GM21825 (cell line): ENCODE data around the gene SLC12A5.

Source experiments
- ATAC-seq: cut with Tn5 transposase; IDR thresholded peaks from one replicate; pipeline ENCODE4 v1.9.1; 2021; ENCODE audit warnings: mild to moderate bottlenecking, moderate library complexity; ENCODE audit not compliant: unreplicated experiment

The SLC12A5 gene

DNA sequence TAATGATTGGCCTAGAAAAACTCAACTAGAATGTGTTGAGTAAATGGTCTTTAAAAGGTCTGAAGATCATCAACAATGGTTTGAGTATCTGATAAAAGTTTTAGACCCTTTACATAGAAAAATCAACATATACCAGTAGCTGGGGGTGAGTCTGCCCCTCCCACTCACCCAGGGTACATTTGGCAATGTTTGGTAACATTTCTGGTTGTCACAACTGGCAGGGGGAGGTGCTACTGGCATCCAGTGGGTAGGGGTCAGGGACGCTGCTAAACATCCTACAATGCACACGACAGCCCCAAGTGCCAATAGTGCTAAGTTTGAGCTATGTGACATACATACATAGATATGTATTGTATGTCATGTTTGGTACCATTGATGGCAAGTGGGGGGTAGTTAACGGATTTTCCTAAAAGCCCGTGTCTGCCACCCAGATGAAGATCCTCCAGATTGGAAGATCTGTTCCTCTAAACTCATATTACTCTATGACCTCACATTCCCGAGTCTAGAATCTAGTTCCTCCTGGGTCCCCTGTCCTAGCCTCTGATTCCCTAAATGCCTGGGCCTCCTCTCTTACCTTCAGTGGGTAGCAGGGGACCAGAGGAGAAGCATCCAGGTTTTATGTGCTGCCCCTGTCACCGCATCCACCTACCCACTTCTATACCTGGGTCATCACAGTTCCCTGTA lies 22.9 kb upstream of the SLC12A5 start:
- no peak for ATAC-seq

DNA sequence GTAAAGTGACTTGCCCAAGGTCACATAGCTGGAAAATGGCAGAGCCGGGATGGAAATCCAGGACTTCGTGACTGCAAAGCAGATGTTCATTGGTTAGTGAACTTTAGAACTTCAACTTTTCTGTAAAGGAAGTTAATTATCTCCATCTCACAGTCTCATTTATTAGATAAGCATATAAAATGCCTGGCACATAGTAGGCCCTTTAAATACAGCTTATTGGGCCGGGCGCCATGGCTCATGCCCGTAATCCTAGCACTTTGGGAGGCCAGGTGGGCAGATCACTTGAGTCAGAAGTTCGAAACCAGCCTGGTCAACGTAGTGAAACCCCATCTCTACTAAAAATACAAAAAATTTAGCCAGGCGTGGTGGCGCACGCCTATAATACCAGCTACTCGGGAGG lies 22.1 kb upstream of the SLC12A5 start:
- ATAC-seq: no peak

DNA sequence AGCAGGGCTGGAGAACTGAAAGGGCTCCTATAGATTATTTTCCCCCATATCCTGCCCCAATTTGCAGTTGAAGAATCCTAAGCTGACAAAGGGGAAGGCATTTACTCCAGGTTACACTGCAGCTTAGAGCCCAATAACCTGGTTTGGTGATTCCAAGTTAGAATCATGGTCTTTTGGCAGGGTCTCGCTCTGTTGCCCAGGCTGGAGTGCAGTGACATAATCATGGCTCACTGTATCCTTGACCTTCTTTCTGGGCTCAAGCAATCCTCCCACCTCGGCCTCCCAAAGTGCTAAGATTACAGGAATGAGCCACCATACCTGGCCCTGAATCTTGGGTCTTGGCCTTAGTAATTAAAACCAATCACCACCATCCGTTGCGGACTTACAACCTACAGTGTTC lies 21.3 kb upstream of the SLC12A5 start:
- ATAC-seq: no peak

DNA sequence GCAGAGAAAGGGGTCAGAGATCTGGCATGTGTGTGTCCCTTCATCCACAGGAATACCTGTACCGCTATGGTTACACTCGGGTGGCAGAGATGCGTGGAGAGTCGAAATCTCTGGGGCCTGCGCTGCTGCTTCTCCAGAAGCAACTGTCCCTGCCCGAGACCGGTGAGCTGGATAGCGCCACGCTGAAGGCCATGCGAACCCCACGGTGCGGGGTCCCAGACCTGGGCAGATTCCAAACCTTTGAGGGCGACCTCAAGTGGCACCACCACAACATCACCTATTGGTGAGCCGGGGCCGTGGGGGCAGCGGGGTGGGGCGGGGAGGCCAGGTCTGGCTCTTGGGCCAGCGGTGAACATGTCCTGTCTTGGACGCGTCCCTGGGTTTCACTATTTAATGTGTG lies 19.2 kb upstream of the SLC12A5 start:
- ATAC-seq: no peak

- no peak for ATAC-seq
Measured at GRCh38 chr20:46010491-46011391, 18.3 kb upstream of the SLC12A5 start.

- ATAC-seq: no peak
Measured at GRCh38 chr20:46011631-46012482, 17.2 kb upstream of the SLC12A5 start.

DNA sequence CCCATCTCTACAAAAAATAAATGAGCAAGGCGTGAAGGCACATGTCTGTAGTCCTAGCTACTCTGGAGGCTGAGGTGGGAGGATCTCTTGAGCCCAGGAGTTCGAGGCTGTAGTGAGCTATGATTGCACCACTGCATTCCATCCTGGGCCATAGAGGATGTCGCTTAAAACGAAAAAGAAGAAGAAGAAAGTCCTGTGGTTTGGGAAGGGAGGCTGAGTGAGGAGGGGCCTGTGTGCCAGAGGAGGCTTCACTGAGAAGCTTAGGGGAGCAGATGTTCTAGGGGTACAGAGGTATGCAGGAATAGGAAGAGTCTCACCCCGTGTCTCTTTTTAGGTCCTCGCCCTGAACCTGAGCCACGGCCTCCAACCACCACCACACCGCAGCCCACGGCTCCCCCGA lies 16.1 kb upstream of the SLC12A5 start:
- ATAC-seq: no peak

GRCh38 chr20:46013322-46013828 lies 15.6 kb upstream of the SLC12A5 start:
- no peak for ATAC-seq

GRCh38 chr20:46013829-46014516 lies 15.0 kb upstream of the SLC12A5 start:
- peak; percentile 66 for ATAC-seq

- ATAC-seq: no peak
Measured at GRCh38 chr20:46014517-46015396, 14.3 kb upstream of the SLC12A5 start.

DNA sequence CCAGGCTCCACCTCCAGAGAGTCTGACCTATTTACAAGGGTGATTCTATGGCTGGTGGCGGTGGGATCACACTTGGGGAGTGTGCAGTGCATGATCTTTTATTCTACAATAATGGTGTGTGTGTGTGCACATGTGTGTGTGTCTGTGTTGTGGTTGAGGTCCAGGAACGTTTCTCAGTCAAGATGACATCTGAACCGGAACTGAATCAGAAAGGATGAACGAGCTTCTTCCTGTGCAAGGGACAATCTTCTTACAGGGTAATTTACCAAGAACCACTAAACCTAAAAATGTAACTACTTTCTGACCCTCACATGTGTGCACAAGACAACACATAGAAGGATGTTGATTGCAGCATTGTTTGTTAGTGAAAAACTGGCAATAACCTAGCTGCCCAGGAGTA lies 11.7 kb upstream of the SLC12A5 start:
- ATAC-seq: no peak

DNA sequence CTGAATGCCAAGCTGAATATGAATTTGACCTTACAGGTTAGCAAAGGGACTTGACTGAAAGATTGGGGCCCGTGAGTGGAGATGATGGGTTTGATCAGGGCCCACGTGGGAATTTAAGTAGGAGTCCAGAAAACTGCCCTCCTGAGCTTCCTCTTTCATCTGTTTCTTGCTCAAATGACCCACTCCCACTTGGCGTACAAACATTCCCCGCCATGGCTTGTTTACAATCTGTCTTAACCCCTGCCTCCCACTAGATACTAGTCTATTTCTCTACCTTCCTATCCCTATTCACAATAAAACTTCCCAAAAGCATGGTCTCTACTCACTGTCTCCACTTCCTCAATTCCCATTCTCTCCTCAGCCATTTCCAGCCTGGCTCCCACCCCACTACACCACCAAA lies 10.9 kb upstream of the SLC12A5 start:
- ATAC-seq: no peak

DNA sequence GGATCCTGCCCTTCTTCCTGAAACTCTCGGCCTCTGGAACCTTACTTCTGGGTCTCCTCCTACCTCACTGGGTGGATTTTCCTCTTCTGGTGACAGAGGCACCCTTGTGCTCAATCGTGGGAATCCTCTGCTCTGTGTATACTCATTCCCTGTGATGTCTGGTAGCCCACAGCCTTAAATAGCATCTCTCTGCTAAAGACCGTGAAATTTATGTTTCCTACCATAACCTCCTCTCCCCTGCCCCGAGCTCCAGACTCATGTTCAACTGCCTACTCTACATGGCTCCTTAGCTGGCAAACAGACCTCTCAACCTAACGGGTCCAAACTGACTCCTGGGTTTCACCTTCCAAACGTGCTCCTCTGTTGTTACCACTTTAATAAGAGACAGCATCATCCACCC lies 10.4 kb upstream of the SLC12A5 start:
- ATAC-seq: no peak

- no peak for ATAC-seq
Measured at GRCh38 chr20:46020555-46020954, 8.5 kb upstream of the SLC12A5 start.

DNA sequence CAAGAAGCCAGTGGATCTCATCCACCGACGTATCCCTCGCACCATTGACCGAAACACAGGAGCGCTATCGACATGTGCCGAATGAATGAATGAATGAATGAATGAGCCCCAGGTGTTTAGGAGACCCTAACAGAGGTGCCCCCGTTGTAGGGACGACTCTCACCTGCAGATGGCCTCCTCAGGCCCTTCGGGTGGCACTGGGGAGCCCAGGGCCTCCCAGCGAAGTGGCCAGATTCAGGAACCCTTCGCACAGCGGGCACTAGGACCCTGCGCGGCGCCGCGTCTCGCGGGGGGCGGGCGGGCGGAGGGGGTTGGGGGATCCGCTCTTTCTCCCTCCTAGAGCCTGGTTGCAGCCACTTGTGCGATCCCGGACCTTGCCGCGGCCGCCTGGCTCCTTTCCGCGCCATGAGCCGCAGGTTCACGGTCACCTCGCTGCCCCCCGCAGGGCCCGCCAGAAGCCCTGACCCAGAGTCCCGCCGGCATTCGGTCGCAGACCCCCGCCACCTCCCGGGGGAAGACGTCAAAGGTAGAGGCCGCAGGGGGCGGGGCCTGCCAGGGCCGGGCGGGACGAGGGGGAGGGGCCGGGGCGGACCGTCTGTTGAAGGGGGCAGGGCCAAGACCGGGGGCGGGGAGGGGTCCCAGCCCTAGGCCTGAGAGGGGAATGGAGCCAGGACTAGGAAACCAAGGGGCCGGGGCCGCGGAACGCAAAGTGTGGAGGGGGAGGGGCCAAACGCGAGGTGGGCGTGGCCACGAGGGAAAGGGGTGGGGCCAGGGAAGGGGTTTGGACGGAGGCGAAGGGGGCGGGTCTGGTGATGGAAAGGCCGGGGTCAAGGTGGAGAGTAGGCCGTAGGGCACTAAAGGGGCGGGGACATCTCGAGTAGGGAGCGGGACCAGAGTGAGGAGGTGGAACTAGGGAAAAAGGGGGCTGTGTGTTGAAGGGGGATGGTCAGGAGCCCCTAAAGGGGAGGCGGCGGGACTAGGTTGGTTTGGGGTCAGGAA lies 7.4 kb upstream of the SLC12A5 start:
- ATAC-seq: no peak

DNA sequence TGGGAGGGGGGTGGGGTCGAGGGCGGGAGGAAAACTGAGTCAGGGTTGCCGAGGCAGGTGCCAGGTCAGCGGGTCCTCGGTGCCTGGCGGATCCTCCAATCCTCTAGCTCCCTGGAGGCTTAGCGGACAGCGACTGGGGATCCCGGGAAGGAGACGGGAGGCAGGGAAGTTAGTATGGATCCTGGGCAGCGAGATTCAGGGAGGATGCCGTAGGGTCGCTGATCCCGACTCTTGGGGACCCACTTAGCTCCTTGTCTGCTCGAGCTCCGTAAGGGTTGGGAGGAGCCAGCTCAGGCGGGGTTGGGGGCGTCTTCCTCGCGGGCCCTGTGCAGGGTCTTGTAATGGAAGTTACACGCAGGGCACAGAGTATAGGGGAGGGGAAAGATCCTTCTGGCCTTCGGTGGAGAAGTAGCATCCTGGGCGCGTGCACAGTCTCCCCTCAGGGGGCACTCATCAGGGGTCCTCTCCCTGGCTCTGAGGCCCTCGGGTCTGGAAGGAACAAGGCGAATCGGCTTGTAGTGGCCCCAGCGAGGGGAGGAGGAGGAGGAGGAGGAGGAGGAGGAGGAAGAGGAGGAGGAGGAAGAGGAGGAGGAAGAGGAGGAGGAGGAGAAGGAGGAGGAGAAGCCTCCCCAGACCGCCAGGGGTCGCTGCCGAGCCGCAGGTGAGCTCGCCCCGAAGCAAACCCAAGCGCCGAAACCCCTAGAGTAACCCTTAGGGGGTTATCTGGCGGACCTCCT lies 6.4 kb upstream of the SLC12A5 start:
- ATAC-seq: no peak

DNA sequence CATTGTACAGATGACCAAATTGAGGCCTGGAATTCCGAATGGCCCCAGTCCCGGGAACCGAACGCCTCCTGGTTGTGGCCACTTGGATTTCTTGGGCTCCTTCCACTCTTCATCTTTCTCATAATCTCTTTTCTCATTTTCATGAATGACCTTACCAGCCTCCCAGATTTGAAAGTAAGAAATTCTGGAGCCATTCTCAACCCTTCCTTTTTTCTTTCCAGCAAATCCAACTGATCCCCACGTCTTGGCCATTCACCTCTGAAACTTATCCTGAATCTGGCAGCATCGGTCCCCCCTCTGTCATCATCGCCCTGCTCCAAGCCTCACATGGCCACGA lies 5.9 kb upstream of the SLC12A5 start:
- ATAC-seq: no peak

- ATAC-seq: no peak
Measured at GRCh38 chr20:46023999-46024398, 5.0 kb upstream of the SLC12A5 start.
